NCI-H146 (cell line): Measurements from ENCODE around the gene EWSR1.
"Not testable (repeated sequence)": the region's sequence is repeated elsewhere in the genome, so short reads cannot be mapped to it uniquely, and the experiment has no call there.

ENCODE experiments used
- DNase-seq: peaks from one replicate; lab custom pipeline; 2025; lab: John Stamatoyannopoulos, UW

EWSR1 gene

GRCh38 chr22:29267858-29268510 lies at the start of gene EWSR1, which contains the start of gene RHBDD3:
TSS of gene EWSR1 (plus strand) at chr22:29268268. CDS start at chr22:29268337, 69 bp downstream.
TSS of gene RHBDD3 (minus strand) at chr22:29267981. CDS start at chr22:29265626, 2,355 bp downstream.
- peak; percentile 88 for DNase-seq

- no peak for DNase-seq
Observed at GRCh38 chr22:29218758-29219408, 49.2 kb upstream of the EWSR1 start.

GRCh38 chr22:29219409-29219782 lies 48.7 kb upstream of the EWSR1 start:
- not testable (repeated sequence) for DNase-seq

- no peak for DNase-seq
Observed at GRCh38 chr22:29219881-29220670, 48.0 kb upstream of the EWSR1 start.

GRCh38 chr22:29224121-29224858 lies 43.8 kb upstream of the EWSR1 start:
- DNase-seq = no peak

- no peak for DNase-seq
Observed at GRCh38 chr22:29224859-29225410, 43.1 kb upstream of the EWSR1 start.

GRCh38 chr22:29225422-29226090 lies 42.5 kb upstream of the EWSR1 start:
- no peak for DNase-seq

GRCh38 chr22:29226351-29226981 lies 41.6 kb upstream of the EWSR1 start:
- DNase-seq = no peak

GRCh38 chr22:29230972-29231875 lies 36.8 kb upstream of the EWSR1 start:
- DNase-seq = no peak

- DNase-seq = no peak
Observed at GRCh38 chr22:29231971-29232959, 35.8 kb upstream of the EWSR1 start.

GRCh38 chr22:29233277-29233877 lies 34.7 kb upstream of the EWSR1 start:
- DNase-seq = no peak

GRCh38 chr22:29240481-29240880 lies 27.6 kb upstream of the EWSR1 start:
- not testable (repeated sequence) for DNase-seq

- no peak for DNase-seq
Observed at GRCh38 chr22:29243874-29244446, 24.1 kb upstream of the EWSR1 start.

- DNase-seq = no peak
Observed at GRCh38 chr22:29244785-29245625, 23.1 kb upstream of the EWSR1 start.

GRCh38 chr22:29245626-29246385 lies 22.3 kb upstream of the EWSR1 start:
- DNase-seq = peak; percentile 42

- not testable (repeated sequence) for DNase-seq
Observed at GRCh38 chr22:29247891-29248290, 20.2 kb upstream of the EWSR1 start.
